ENCODE measurements around the gene SLC12A7. TPM values are rescaled to one million over a fixed set of nuclear protein-coding genes. Genes with fewer than 3 reads are reported as not detected.

SLC12A7 gene
- total and polyA plus RNA-seq, 2 of the 13 experiments (the other 11 are each of a cell fraction or from before 2014, with no cell fraction given): 14.0 to 18.5 TPM

DNA sequence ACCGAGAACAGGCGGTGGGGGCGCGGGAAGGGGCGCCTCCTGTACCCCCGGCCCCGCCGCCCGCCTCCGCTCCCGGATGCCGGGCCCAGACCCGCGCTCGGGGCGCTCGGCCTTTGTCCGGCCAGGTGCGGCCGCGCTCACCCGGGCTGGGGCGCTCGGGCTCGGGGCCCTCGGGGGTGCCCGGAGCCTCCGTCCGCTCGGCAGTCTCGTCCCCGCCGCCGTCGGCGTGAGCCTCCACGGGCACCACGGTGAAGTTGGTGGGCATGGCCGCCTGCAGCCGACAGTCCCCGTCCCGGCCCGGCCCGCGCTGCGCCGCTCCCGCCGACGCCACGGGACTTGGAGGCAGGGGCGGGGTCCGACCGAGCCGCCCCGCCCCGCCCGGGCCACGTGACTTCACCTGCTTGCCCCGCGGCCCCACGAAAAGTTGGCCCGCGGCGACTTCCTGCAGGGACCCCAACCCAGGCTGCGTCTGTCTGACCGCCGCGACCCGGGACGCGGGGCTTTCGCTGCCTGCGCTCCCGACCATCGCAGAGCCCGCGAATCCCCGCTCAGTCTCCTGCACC, at the start of gene SLC12A7 (continued):
- no peak for TF ChIP-seq ZNF326 (CRISPR knock-in tag; IDR thresholded peaks at IDR 0.05; ENCODE audit: borderline replicate concordance)
- TF ChIP-seq, protein P1, sequence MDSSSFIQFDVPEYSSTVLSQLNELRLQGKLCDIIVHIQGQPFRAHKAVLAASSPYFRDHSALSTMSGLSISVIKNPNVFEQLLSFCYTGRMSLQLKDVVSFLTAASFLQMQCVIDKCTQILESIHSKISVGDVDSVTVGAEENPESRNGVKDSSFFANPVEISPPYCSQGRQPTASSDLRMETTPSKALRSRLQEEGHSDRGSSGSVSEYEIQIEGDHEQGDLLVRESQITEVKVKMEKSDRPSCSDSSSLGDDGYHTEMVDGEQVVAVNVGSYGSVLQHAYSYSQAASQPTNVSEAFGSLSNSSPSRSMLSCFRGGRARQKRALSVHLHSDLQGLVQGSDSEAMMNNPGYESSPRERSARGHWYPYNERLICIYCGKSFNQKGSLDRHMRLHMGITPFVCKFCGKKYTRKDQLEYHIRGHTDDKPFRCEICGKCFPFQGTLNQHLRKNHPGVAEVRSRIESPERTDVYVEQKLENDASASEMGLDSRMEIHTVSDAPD (CRISPR knock-in tag; IDR thresholded peaks at IDR 0.05): no peak
- no peak for TF ChIP-seq TMF1 (CRISPR knock-in tag; IDR thresholded peaks at IDR 0.05; ENCODE audit: low read depth)
- peak; percentile 45; the same call in 1 of the 2 replicates for TF ChIP-seq MYC (CRISPR knock-in tag; IDR thresholded peaks at IDR 0.05; ENCODE audit: borderline replicate concordance)
- TF ChIP-seq, protein P2, sequence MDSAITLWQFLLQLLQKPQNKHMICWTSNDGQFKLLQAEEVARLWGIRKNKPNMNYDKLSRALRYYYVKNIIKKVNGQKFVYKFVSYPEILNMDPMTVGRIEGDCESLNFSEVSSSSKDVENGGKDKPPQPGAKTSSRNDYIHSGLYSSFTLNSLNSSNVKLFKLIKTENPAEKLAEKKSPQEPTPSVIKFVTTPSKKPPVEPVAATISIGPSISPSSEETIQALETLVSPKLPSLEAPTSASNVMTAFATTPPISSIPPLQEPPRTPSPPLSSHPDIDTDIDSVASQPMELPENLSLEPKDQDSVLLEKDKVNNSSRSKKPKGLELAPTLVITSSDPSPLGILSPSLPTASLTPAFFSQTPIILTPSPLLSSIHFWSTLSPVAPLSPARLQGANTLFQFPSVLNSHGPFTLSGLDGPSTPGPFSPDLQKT (CRISPR knock-in tag; IDR thresholded peaks at IDR 0.05; ENCODE audit: borderline replicate concordance): no peak
- TF ChIP-seq MED1 (CRISPR knock-in tag; IDR thresholded peaks at IDR 0.05): no peak
- no peak for TF ChIP-seq STAT5B (CRISPR knock-in tag; IDR thresholded peaks at IDR 0.05)
- TF ChIP-seq ZNF468 (CRISPR knock-in tag; IDR thresholded peaks at IDR 0.05): no peak
- TF ChIP-seq ZMYM2 (CRISPR knock-in tag; IDR thresholded peaks at IDR 0.05): no peak
- TF ChIP-seq TAF15 (IDR thresholded peaks at IDR 0.05; ENCODE audit: low read depth, low read length, poor library complexity, severe bottlenecking): peak; percentile 20
- no peak for TF ChIP-seq ZNF207 (IDR thresholded peaks at IDR 0.05; ENCODE audit: borderline replicate concordance)
- TF ChIP-seq, protein P3, sequence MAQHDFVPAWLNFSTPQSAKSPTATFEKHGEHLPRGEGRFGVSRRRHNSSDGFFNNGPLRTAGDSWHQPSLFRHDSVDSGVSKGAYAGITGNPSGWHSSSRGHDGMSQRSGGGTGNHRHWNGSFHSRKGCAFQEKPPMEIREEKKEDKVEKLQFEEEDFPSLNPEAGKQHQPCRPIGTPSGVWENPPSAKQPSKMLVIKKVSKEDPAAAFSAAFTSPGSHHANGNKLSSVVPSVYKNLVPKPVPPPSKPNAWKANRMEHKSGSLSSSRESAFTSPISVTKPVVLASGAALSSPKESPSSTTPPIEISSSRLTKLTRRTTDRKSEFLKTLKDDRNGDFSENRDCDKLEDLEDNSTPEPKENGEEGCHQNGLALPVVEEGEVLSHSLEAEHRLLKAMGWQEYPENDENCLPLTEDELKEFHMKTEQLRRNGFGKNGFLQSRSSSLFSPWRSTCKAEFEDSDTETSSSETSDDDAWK (CRISPR knock-in tag; IDR thresholded peaks at IDR 0.05): no peak
- TF ChIP-seq BHLHE40 (IDR thresholded peaks at IDR 0.05; ENCODE audit: low read length): peak; percentile 47; the same call in 1 of the 2 replicates
- TF ChIP-seq, protein P4, sequence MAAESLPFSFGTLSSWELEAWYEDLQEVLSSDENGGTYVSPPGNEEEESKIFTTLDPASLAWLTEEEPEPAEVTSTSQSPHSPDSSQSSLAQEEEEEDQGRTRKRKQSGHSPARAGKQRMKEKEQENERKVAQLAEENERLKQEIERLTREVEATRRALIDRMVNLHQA (CRISPR knock-in tag; IDR thresholded peaks at IDR 0.05): no peak
- no peak for TF ChIP-seq SALL2 (CRISPR knock-in tag; IDR thresholded peaks at IDR 0.05)
- TF ChIP-seq ELF4 (CRISPR knock-in tag; IDR thresholded peaks at IDR 0.05; ENCODE audit: borderline replicate concordance): no peak
- TF ChIP-seq, protein P5, sequence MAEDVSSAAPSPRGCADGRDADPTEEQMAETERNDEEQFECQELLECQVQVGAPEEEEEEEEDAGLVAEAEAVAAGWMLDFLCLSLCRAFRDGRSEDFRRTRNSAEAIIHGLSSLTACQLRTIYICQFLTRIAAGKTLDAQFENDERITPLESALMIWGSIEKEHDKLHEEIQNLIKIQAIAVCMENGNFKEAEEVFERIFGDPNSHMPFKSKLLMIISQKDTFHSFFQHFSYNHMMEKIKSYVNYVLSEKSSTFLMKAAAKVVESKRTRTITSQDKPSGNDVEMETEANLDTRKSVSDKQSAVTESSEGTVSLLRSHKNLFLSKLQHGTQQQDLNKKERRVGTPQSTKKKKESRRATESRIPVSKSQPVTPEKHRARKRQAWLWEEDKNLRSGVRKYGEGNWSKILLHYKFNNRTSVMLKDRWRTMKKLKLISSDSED (CRISPR knock-in tag; IDR thresholded peaks at IDR 0.05): no peak
- TF ChIP-seq ZFP36L1 (CRISPR knock-in tag; IDR thresholded peaks at IDR 0.05): no peak
- no peak for TF ChIP-seq ZNF572 (CRISPR knock-in tag; IDR thresholded peaks at IDR 0.05)
- TF ChIP-seq CHD2 (IDR thresholded peaks at IDR 0.05; ENCODE audit: low read depth, low read length): no peak
- TF ChIP-seq, protein P6, sequence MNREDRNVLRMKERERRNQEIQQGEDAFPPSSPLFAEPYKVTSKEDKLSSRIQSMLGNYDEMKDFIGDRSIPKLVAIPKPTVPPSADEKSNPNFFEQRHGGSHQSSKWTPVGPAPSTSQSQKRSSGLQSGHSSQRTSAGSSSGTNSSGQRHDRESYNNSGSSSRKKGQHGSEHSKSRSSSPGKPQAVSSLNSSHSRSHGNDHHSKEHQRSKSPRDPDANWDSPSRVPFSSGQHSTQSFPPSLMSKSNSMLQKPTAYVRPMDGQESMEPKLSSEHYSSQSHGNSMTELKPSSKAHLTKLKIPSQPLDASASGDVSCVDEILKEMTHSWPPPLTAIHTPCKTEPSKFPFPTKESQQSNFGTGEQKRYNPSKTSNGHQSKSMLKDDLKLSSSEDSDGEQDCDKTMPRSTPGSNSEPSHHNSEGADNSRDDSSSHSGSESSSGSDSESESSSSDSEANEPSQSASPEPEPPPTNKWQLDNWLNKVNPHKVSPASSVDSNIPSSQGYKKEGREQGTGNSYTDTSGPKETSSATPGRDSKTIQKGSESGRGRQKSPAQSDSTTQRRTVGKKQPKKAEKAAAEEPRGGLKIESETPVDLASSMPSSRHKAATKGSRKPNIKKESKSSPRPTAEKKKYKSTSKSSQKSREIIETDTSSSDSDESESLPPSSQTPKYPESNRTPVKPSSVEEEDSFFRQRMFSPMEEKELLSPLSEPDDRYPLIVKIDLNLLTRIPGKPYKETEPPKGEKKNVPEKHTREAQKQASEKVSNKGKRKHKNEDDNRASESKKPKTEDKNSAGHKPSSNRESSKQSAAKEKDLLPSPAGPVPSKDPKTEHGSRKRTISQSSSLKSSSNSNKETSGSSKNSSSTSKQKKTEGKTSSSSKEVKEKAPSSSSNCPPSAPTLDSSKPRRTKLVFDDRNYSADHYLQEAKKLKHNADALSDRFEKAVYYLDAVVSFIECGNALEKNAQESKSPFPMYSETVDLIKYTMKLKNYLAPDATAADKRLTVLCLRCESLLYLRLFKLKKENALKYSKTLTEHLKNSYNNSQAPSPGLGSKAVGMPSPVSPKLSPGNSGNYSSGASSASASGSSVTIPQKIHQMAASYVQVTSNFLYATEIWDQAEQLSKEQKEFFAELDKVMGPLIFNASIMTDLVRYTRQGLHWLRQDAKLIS (CRISPR knock-in tag; IDR thresholded peaks at IDR 0.05): no peak
- TF ChIP-seq ATF1 (CRISPR knock-in tag; IDR thresholded peaks at IDR 0.05): no peak
